HG02870 (cell line): ENCODE measurements around the gene COL21A1.
"Not testable (repeated sequence)": the region's sequence is repeated elsewhere in the genome, so short reads cannot be mapped to it uniquely, and the experiment has no call there.

Experiments
- ATAC-seq: cut with Tn5 transposase; IDR thresholded peaks from one replicate; pipeline ENCODE4 v1.9.1; 2021; ENCODE audit warnings: mild to moderate bottlenecking, moderate library complexity; ENCODE audit not compliant: unreplicated experiment

The COL21A1 gene

GRCh38 chr6:56022678-56023077, 224.7 kb downstream of the COL21A1 start:
- ATAC-seq: no peak

- ATAC-seq: no peak
Observed at GRCh38 chr6:56021943-56022342, 225.4 kb downstream of the COL21A1 start.

GRCh38 chr6:56019973-56020372, 227.4 kb downstream of the COL21A1 start:
- no peak for ATAC-seq

GRCh38 chr6:56017198-56017597, 230.2 kb downstream of the COL21A1 start:
- ATAC-seq: no peak

DNA sequence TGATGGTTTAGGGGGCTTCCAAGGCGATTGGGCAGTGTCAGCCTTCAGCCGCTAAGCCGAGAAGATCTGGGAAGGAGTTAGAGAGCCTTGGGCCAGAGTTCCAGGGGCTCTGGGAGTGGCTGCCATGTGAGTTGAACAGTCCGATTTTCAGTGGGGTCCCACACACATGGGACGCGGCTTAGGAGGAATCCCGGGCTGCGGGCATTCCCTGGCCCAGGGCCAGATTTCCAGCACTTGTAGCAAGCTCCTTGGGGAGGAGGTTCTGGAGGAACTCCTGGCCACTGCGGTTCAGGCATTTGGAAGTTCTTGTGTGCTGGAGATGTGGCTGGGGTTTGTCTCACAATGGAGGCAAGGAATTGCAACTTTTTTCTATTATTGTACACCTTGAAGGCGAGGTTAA, 233.3 kb downstream of the COL21A1 start:
- ATAC-seq: not testable (repeated sequence)

- no peak for ATAC-seq
Observed at GRCh38 chr6:56009636-56010035, 237.7 kb downstream of the COL21A1 start.
